ENCODE results near the gene ZDHHC14. TPM values are rescaled to one million over a fixed set of nuclear protein-coding genes. Genes with fewer than 3 reads are reported as not detected.

Gene ZDHHC14
- total RNA-seq, 4 donors from 2014 or later: 9.1 to 20.6 (median 12.5) TPM

DNA sequence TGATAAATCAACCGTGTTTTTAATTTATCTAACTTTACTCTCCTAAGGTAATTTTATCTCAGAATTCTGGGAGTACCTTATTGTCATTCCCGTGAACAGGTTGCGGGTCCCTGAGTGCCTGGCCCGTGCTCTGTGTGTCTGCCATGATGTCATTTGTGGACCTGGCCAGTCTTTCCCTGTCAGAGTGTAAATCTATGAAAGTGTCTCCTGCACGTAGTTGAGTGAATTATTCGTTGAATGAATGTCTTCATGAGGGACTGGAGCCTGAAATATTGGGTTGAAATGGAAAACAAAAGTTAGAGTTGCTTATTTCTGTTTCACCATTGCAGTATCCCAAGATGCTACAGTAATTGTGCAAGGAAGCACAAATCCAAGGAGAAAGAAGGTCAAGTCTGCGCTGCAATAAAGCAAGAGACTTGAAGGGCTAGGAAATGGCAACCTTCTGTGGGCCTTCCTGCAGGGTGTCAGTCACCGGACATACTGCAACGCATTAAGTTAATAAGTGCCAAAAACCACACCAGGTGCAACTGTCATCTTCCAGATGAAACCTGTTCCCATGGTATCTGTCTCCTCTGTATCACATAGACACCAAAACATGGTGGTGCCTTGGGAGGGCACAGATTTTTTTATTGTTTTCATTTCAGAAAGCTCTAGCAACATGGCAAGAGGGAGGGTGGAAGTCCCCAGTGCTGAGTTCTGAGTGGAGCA is 135.5 kb downstream of the ZDHHC14 start:
- Histone ChIP-seq H3K27me3 (no peaks in the 10 kb centered on the region), H3K4me3 (no peak overlapping the region), H3K4me1 (no peaks in the 10 kb centered on the region), H3K27ac (no peak overlapping the region), H3K36me3 (no peaks in the 10 kb centered on the region), H3K9me3 (no peaks in the 10 kb centered on the region)
- no peak for DNase-seq
- no peak for TF ChIP-seq POLR2A (IDR thresholded peaks at IDR 0.05)
- no peak for TF ChIP-seq CTCF (IDR thresholded peaks at IDR 0.05)

DNA sequence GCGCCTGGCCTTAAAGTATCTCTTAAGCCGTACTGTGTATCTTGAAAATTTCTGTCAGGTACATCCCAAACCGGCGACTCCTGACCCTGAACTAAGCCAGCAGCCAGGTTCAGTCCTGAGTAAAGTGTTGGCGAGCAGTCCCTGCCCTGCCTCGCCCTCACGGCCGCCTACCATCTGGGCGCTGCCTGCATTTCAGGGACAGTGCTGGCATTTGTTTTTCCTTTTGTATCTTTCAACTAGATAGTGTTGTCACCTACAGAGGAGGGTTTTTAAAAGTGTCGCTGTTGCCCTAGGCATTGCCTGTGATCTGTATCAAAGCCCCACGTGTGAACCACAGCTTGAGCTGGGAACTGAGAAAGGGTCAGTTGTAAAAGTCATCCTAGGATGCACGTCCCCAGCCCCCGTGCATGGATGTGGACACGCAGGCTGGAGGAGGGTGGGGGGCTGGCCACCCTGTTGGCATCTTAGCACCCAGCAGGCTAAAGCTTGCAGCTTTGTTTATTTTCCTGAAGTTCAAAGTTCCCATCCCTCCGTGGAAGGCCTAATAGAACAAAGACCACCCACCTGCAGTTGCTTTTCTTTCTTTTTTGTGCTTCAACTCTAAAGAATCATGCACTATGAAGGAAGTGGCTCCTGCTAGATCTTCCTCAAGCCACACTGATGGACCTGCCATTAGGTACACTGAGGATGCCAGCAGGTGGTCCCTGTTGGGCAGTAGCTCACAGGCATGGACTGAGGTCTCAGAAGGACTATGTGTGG is 136.8 kb downstream of the ZDHHC14 start:
- DNase-seq: no peak
- TF ChIP-seq POLR2A (IDR thresholded peaks at IDR 0.05) (no peak), CTCF (IDR thresholded peaks at IDR 0.05) (no peak)
- no peaks in the 10 kb centered on the region for H3K27me3 ChIP-seq

DNA sequence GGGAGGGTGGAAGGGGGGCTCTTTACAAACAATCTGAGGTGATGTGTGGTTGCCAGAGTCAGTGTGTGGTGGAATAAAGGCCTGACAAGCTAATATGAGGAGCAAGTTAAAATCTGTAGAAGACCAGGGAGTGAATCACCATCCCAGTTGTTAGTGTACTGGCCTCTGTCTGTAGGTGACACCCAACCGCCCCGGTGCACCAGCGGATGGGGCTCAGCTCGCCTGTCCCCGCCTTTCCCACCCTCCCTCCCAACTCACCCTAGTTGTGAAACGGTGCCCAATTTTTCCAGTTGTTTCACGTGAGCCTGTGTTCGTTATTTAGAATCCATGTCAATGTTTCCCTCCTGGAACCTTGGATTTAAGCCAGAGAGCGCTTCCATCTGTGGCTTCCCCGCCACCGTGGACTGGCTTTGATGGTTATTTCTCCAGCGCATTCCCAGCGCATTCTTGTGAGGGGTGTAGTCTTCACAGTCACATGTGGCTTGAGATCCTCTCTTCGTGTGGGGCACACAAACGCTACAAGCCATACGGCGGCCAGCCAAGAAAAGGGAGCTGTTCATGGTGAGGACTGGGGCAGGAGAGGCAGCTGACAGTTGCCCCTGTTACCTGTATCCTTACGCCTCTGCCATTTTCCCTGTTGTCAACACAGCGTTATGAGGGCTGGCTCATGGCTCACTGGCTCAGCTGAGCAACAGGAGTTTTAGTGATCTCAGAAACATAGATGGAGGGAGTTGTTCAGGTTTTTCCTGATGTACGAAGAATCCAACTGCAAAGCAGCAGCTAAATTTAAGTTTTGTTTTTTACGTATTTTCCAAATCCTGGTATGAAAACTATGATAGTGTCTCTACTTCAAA is 137.6 kb downstream of the ZDHHC14 start:
- no peak for DNase-seq
- Histone ChIP-seq H3K4me3 (no peak overlapping the region), H3K27me3 (no peaks in the 10 kb centered on the region), H3K9me3 (no peaks in the 10 kb centered on the region), H3K4me1 (no peaks in the 10 kb centered on the region), H3K27ac (no peak overlapping the region), H3K36me3 (no peaks in the 10 kb centered on the region)
- TF ChIP-seq CTCF (IDR thresholded peaks at IDR 0.05) (no peak), POLR2A (IDR thresholded peaks at IDR 0.05) (no peak)

More for the DNA sequence above, 136.8 kb downstream of the ZDHHC14 start:
- Histone ChIP-seq H3K4me1 (no peaks in the 10 kb centered on the region), H3K36me3 (no peaks in the 10 kb centered on the region), H3K4me3 (no peak overlapping the region), H3K9me3 (no peaks in the 10 kb centered on the region), H3K27ac (no peak overlapping the region)

GRCh38 chr6:157519255-157520116 is 138.5 kb downstream of the ZDHHC14 start:
- Histone ChIP-seq H3K36me3 (no peaks in the 10 kb centered on the region), H3K27me3 (no peaks in the 10 kb centered on the region), H3K27ac (no peak overlapping the region), H3K4me3 (no peak overlapping the region), H3K9me3 (no peaks in the 10 kb centered on the region), H3K4me1 (no peaks in the 10 kb centered on the region)
- DNase-seq: no peak
- no peak for TF ChIP-seq CTCF (IDR thresholded peaks at IDR 0.05)
- no peak for TF ChIP-seq POLR2A (IDR thresholded peaks at IDR 0.05)

- H3K4me3 ChIP-seq: no peak overlapping the region
- H3K9me3 ChIP-seq: no peaks in the 10 kb centered on the region
- no peak for DNase-seq
- no peaks in the 10 kb centered on the region for H3K36me3 ChIP-seq
- H3K27me3 ChIP-seq: no peaks in the 10 kb centered on the region
- no peaks in the 10 kb centered on the region for H3K4me1 ChIP-seq
- TF ChIP-seq CTCF (IDR thresholded peaks at IDR 0.05) (no peak), POLR2A (IDR thresholded peaks at IDR 0.05) (no peak)
- H3K27ac ChIP-seq: no peak overlapping the region
These were observed 139.1 kb downstream of the ZDHHC14 start for GRCh38 chr6:157520117-157520406.

All from Peyer's patch (tissue), 4 donors.